ENCODE results near the gene NALCN. TPM values are rescaled to one million over a fixed set of nuclear protein-coding genes. Genes with fewer than 3 reads are reported as not detected.

NALCN gene
- total RNA-seq, 4 donors from 2014 or later = 0.32 to 0.41 TPM; not detected in 2

DNA sequence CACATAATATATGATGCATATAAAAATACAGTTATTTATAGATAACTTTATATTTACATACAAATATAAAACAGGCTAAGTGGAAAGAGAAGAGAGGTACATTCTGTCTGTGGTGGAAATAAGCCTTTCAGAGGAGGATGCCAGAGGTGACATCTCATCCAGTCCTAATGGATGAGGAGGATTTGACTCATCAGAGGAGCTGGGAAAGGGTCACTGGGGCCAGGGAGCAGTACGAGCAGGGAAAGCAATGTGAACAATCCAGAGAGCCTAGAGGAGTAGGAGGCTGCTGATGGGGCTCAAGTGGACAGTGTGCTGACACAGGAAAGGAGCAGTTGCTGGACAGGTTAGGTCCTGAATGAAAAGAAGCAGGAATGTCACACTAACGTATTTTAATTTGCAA, 18.6 kb downstream of the NALCN start:
- Histone ChIP-seq H3K4me3 (no peak overlapping the region), H3K4me1 (no peaks in the 10 kb centered on the region), H3K9me3 (no peaks in the 10 kb centered on the region), H3K36me3 (no peaks in the 10 kb centered on the region), H3K27me3 (no peaks in the 10 kb centered on the region), H3K27ac (no peak overlapping the region)
- in situ Hi-C loops (cut with MboI; ENCODE audit: low pct_ligation_motif_present in 1 of 4, low pct_unique_long_range_greater_than_20kb in 1 of 4, low sequenced_read_pairs in 3 of 4) = no loop called here
- TF ChIP-seq, protein P1, sequence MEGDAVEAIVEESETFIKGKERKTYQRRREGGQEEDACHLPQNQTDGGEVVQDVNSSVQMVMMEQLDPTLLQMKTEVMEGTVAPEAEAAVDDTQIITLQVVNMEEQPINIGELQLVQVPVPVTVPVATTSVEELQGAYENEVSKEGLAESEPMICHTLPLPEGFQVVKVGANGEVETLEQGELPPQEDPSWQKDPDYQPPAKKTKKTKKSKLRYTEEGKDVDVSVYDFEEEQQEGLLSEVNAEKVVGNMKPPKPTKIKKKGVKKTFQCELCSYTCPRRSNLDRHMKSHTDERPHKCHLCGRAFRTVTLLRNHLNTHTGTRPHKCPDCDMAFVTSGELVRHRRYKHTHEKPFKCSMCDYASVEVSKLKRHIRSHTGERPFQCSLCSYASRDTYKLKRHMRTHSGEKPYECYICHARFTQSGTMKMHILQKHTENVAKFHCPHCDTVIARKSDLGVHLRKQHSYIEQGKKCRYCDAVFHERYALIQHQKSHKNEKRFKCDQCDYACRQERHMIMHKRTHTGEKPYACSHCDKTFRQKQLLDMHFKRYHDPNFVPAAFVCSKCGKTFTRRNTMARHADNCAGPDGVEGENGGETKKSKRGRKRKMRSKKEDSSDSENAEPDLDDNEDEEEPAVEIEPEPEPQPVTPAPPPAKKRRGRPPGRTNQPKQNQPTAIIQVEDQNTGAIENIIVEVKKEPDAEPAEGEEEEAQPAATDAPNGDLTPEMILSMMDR (IDR thresholded peaks at IDR 0.05) = no peak
- DNase-seq = no peak
- WGBS, 2 donors (ENCODE audit: low coverage in 1 of 2) = 21 to 40% methylated on average over 2 of the region's 2 CpGs
- intact Hi-C loops (cut with DNase I; ENCODE audit: low total_unique reads) = no loop called here

DNA sequence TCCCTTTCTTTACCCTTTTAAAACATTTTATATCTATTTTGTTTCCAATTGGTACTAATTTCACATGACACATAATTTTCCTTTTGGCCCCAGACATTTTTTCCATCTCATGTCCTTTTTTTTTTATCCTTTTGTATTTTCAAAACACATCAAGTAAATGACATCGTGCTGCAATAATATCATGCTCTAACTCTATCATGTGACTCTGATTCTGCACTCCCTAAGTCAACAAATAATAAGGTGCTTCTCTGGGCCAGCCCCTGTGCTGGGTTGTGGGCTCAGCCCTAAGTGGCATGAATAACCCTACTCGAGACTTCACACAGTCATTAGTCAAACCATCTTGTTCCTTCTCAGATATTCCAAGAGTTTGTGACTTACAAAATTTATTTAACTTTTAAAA, 21.7 kb downstream of the NALCN start:
- WGBS, 2 donors (ENCODE audit: low coverage in 1 of 2) = 24 to 40% methylated on average over 2 of the region's 2 CpGs
- DNase-seq = no peak
- H3K4me1 ChIP-seq = no peaks in the 10 kb centered on the region
- H3K36me3 ChIP-seq = no peaks in the 10 kb centered on the region
- no peaks in the 10 kb centered on the region for H3K9me3 ChIP-seq
- intact Hi-C loops (cut with DNase I; ENCODE audit: low total_unique reads) (no loop called here), in situ Hi-C loops (cut with MboI; ENCODE audit: low pct_ligation_motif_present in 1 of 4, low pct_unique_long_range_greater_than_20kb in 1 of 4, low sequenced_read_pairs in 3 of 4) (no loop called here)
- no peak overlapping the region for H3K27ac ChIP-seq
- TF ChIP-seq, protein P1 (IDR thresholded peaks at IDR 0.05) = no peak
- TF ChIP-seq POLR2A (IDR thresholded peaks at IDR 0.05) (no peak), POLR2AphosphoS5 (IDR thresholded peaks at IDR 0.05) (no peak), EP300 (IDR thresholded peaks at IDR 0.05; ENCODE audit: low read depth) (no peak)
- no peaks in the 10 kb centered on the region for H3K27me3 ChIP-seq
- no peak overlapping the region for H3K4me3 ChIP-seq

DNA sequence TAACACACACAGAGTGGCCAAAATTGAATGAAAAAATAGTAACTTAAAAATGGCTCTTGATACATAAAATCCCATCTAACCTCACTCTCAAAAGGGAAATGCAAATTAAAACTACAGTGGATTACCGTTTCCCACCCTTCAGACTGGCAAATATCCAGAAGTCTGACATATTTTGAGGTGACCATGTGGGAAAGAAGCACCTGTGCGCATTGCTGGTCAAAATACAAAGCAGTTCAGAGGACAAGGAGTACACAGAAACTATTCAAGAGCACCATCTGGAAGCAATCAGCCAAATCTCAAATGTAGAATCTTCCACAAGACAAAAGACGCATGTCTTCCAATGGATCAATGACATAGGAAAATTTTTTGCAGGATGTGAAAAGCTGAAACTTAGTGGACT, 23.2 kb downstream of the NALCN start:
- Histone ChIP-seq H3K36me3 (no peaks in the 10 kb centered on the region), H3K27me3 (no peaks in the 10 kb centered on the region), H3K4me3 (no peak overlapping the region), H3K27ac (no peak overlapping the region), H3K9me3 (no peaks in the 10 kb centered on the region), H3K4me1 (no peaks in the 10 kb centered on the region)
- in situ Hi-C loops (cut with MboI; ENCODE audit: low pct_ligation_motif_present in 1 of 4, low pct_unique_long_range_greater_than_20kb in 1 of 4, low sequenced_read_pairs in 3 of 4) = no loop called here
- intact Hi-C loops (cut with DNase I; ENCODE audit: low total_unique reads) = no loop called here
- DNase-seq = no peak
- 65 to 74% methylated on average over 2 to 3 of the region's 3 CpGs for WGBS, 2 donors (ENCODE audit: low coverage in 1 of 2)
- TF ChIP-seq, protein P1 (IDR thresholded peaks at IDR 0.05) = no peak
- TF ChIP-seq EP300 (IDR thresholded peaks at IDR 0.05; ENCODE audit: low read depth) = no peak
- TF ChIP-seq POLR2A (IDR thresholded peaks at IDR 0.05) = no peak
- TF ChIP-seq POLR2AphosphoS5 (IDR thresholded peaks at IDR 0.05) = no peak

DNA sequence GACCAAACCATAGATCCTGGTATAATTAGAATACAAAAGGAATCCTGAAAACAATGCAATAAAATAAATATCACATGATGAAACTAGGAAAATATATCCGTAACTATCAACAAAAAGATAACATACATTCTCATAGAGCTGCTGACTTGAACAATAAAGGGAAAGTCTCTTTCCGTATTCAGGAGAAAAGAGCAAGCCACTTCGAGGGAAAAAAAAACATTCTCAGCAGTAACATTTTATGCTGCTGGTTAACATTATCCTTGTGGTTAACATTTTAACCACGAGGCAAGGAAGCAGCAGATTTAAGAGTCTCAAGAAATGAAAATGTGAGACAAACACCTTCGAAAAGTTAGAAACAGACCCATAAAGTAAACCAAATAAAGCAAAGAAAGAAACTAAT, 25.8 kb downstream of the NALCN start:
- in situ Hi-C loops (cut with MboI; ENCODE audit: low pct_ligation_motif_present in 1 of 4, low pct_unique_long_range_greater_than_20kb in 1 of 4, low sequenced_read_pairs in 3 of 4) (no loop called here), intact Hi-C loops (cut with DNase I; ENCODE audit: low total_unique reads) (no loop called here)
- Histone ChIP-seq H3K27me3 (no peaks in the 10 kb centered on the region), H3K4me3 (no peak overlapping the region), H3K27ac (no peak overlapping the region), H3K4me1 (no peaks in the 10 kb centered on the region), H3K36me3 (no peaks in the 10 kb centered on the region), H3K9me3 (no peaks in the 10 kb centered on the region)
- no peak for TF ChIP-seq EP300 (IDR thresholded peaks at IDR 0.05; ENCODE audit: low read depth)
- TF ChIP-seq, protein P1 (IDR thresholded peaks at IDR 0.05) = no peak
- 15 to 42% methylated on average over 5 of the region's 5 CpGs for WGBS, 2 donors (ENCODE audit: low coverage in 1 of 2)
- DNase-seq = no peak
